Activated naive CD4-positive, alpha-beta T cell treated with anti-CD3 and anti-CD28 coated beads for 36 hours (primary cell): ENCODE results near the gene ADAM17. TPM values are rescaled to one million over a fixed set of nuclear protein-coding genes. Genes with fewer than 3 reads are reported as not detected.

Experiments
- total RNA-seq, 2 experiments: library from RNA; stranded (reverse); gene quantifications; one replicate each; pipeline ENCODE4 v1.2.3, GENCODE V29; 2021

ADAM17 gene
- total RNA-seq, 2 experiments from 2014 or later, result 10.5 to 11.0 TPM

Other genes starting within 250 kb of the ADAM17 start
- 10 to 100 TPM; 97.2 to 97.4 TPM for gene ITGB1BP1, start 132.3 kb downstream of the ADAM17 start, total RNA-seq
- gene CPSF3, start 132.2 kb downstream of the ADAM17 start, total RNA-seq, result 10 to 100 TPM; 64.5 to 65.7 TPM
- gene IAH1, start 81.3 kb downstream of the ADAM17 start, total RNA-seq, result 10 to 100 TPM; 65.4 to 70.2 TPM
- 100 to 1,000 TPM; 248 to 261 TPM for gene YWHAQ, start 75.2 kb upstream of the ADAM17 start, total RNA-seq